Retinal pigment epithelial cell (primary cell): Measurements from ENCODE around the gene MAML3.

ENCODE experiments used
- DNase-seq: peaks from one replicate; pipeline ENCODE4 v3.0.0-alpha.2; 2010; ENCODE audit warnings: low read depth
- H3K4me3 ChIP-seq: 2 replicates; pipeline ENCODE4 v1.5.1; 2011; ENCODE audit warnings: mild to moderate bottlenecking, low read length, control low read depth, moderate library complexity
- TF ChIP-seq, protein P1 (sequence below): conservative IDR thresholded peaks from 2 replicates; pipeline ENCODE4 v1.5.1; 2011; ENCODE audit warnings: low read depth, low read length, control low read depth, inconsistent platforms

MAML3 gene

DNA sequence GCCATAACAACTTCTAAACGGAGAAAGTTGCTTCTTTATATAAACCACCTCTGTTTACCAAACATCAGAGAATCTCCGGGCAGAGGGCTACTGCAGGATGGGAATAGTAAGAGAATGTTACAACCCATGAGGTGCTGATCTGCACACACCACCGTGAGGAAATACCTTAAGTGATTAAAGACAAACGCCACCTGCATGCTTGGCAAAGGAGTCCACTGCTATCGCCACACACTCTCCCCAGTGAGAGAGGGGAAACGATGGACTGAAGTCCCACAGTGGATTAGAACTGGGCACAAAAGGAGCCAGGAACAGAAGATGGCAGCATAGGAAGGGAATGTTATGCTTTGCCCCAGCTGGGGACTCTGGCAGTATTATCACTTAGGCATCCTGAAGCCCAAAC, 15.6 kb downstream of the MAML3 start:
- H3K4me3 ChIP-seq, result no peak overlapping the region
- no peak for DNase-seq
- TF ChIP-seq, protein P1, sequence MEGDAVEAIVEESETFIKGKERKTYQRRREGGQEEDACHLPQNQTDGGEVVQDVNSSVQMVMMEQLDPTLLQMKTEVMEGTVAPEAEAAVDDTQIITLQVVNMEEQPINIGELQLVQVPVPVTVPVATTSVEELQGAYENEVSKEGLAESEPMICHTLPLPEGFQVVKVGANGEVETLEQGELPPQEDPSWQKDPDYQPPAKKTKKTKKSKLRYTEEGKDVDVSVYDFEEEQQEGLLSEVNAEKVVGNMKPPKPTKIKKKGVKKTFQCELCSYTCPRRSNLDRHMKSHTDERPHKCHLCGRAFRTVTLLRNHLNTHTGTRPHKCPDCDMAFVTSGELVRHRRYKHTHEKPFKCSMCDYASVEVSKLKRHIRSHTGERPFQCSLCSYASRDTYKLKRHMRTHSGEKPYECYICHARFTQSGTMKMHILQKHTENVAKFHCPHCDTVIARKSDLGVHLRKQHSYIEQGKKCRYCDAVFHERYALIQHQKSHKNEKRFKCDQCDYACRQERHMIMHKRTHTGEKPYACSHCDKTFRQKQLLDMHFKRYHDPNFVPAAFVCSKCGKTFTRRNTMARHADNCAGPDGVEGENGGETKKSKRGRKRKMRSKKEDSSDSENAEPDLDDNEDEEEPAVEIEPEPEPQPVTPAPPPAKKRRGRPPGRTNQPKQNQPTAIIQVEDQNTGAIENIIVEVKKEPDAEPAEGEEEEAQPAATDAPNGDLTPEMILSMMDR, result no peak

- H3K4me3 ChIP-seq, result no peak overlapping the region
- TF ChIP-seq, protein P1, result no peak
- no peak for DNase-seq
Observed at GRCh38 chr4:140137671-140138070, 16.3 kb downstream of the MAML3 start.

- TF ChIP-seq, protein P1, result no peak
- no peak overlapping the region for H3K4me3 ChIP-seq
- DNase-seq, result no peak
Observed at GRCh38 chr4:140136509-140136908, 17.5 kb downstream of the MAML3 start.

- no peak for DNase-seq
- no peak overlapping the region for H3K4me3 ChIP-seq
- TF ChIP-seq, protein P1, result no peak
Observed at GRCh38 chr4:140135529-140136088, 18.4 kb downstream of the MAML3 start.

DNA sequence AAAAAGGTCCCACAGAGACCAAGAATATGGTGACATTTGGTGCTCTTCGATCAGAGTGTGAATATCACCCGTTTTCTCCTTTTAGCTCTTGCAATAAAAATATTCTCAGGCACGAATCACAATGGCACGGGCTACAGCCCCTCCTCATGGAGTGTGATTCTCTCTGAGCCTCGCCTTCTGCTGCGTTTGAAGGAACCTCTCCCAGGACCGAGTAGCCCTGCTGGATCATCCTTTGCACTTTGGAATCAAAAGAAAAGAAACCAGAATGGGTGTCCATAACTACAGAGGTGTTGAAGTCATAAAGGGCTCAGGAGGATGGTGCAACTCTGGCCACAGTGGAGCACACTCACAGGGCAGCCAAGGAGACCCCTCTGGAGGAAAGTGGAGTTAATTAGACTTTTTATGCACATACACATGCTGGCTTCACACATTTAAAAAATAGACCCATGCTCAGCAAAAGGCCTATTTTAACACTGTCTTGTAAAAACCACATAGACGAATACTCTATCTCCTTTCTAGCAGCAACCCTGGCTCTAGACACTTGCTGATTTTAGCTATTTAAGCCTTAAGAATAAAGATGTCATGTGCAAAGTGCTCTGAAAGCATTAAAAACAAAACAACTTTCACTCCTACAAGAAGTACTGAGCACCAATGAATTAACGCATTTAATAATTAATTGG, 19.1 kb downstream of the MAML3 start:
- TF ChIP-seq, protein P1, result no peak
- no peak for DNase-seq
- no peak overlapping the region for H3K4me3 ChIP-seq

DNA sequence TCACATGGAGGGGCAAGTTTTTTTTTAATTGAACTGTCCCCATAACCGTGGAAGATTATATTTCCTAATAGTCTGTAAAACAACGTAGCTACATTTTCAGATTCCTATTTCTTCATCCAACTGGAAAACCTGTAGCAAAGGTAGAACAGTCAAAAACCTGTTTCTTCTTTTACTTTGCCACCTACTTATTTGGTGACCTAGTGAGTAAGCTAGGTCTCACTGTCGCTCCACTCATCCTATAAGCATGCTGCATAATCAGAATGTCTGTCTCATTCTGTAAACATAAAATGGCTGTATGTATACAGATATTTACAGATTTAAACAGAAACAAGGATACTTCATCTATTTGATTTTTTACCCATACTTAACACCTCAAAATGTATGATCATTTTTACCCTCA, 20.4 kb downstream of the MAML3 start:
- no peak for DNase-seq
- TF ChIP-seq, protein P1, result no peak
- H3K4me3 ChIP-seq, result no peak overlapping the region

- H3K4me3 ChIP-seq, result no peak overlapping the region
- no peak for DNase-seq
- TF ChIP-seq, protein P1, result no peak
Observed at GRCh38 chr4:140131675-140132229, 22.2 kb downstream of the MAML3 start.
